ENCODE data around the gene LAMA5. TPM values are rescaled to one million over a fixed set of nuclear protein-coding genes. Genes with fewer than 3 reads are reported as not detected.

Gene LAMA5
- total and polyA plus RNA-seq, 2 of the 8 experiments (the other 6 are each of a cell fraction or from before 2014, with no cell fraction given): 34.4 to 225 TPM

DNA sequence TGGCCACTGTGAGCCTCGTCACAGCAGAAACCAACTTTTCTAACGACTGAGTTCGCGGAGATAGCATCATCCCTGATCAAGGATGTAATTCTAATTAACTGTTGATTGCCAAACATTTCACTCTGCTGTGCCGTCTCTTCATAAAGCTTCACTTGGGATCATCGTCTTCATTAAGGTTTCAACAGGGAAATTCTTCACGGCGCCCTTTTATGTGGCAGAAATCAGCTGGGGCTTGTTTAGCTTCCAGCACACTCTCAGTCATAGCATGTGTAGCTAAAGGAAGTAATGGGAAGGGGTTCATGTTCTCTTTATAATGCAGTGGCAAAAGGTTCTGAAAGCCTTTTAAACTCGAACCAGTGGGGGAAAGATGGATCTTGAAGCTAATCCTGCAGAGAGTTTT is 73.2 kb downstream of the LAMA5 start:
- Histone ChIP-seq H3K4ac (replicated peaks; ENCODE audit: insufficient read length, low read depth, low read length) (no peak overlapping the region), H3K9ac (replicated peaks in 1 of 4; ENCODE audit: extremely low read depth in 1 of 4, low read depth in 3 of 4, low read length in 3 of 4) (no peak overlapping the region), H2BK20ac (ENCODE audit: low read length) (no peak overlapping the region), H3K27ac (ENCODE audit: low read depth, low read length) (no peak overlapping the region), H3K9me3 (ENCODE audit: insufficient read depth in 2 of 2, low read depth in 1 of 2, low read length in 1 of 2) (no peaks in the 10 kb centered on the region), H4K20me1 (replicated peaks in 1 of 2; ENCODE audit: control insufficient read depth in 1 of 2, insufficient read depth in 2 of 2, low read length in 2 of 2) (peaks cover 2 to 9% of the 10 kb centered on the region in 2 experiments), H3K4me1 (replicated peaks in 1 of 4; ENCODE audit: control insufficient read depth in 3 of 4, insufficient read depth in 4 of 4, low read length in 3 of 4) (no peaks in the 10 kb centered on the region), H3K4me2 (ENCODE audit: insufficient read depth in 1 of 2, low read depth in 2 of 2, low read length in 2 of 2) (no peak overlapping the region), H2BK12ac (ENCODE audit: low read depth, low read length) (no peak overlapping the region), H3K18ac (ENCODE audit: extremely low read depth, low read length) (no peak overlapping the region), H3K14ac (ENCODE audit: insufficient read length) (no peak overlapping the region), H3K27me3 (replicated peaks in 1 of 4; ENCODE audit: control insufficient read depth in 3 of 4, extremely low read depth in 1 of 4, insufficient read depth in 3 of 4, low read length in 3 of 4) (no peaks in the 10 kb centered on the region), H2AFZ (ENCODE audit: low read length) (no peak overlapping the region), H2BK120ac (replicated peaks; ENCODE audit: low read depth, low read length) (no peak overlapping the region), H3K56ac (replicated peaks; ENCODE audit: insufficient read length, low read depth, low read length) (no peak overlapping the region), H4K5ac (ENCODE audit: insufficient read length, low read depth, low read length) (no peak overlapping the region), H2BK15ac (ENCODE audit: low read length) (no peak overlapping the region), H2AK5ac (ENCODE audit: low read depth, low read length) (no peak overlapping the region), H3K79me1 (ENCODE audit: low read depth, low read length) (peaks cover 2% of the 10 kb centered on the region; the same call in 1 of the 2 replicates), H4K8ac (ENCODE audit: extremely low read depth, insufficient read depth, low read length) (no peak overlapping the region), H3K79me2 (ENCODE audit: control insufficient read depth in 1 of 2, insufficient read depth in 2 of 2, low read length in 2 of 2) (no peaks in the 10 kb centered on the region), H3K36me3 (ENCODE audit: control insufficient read depth in 2 of 4, insufficient read depth in 4 of 4, low read length in 3 of 4) (peaks cover 4 to 41% (median 8%) of the 10 kb centered on the region in 4 experiments; a peak in 5 of 8 replicates), H3K23me2 (ENCODE audit: low read depth, low read length) (no peaks in the 10 kb centered on the region), H3K23ac (ENCODE audit: insufficient read length) (no peak overlapping the region), H4K91ac (replicated peaks; ENCODE audit: insufficient read length, low read length) (no peak overlapping the region), H3K4me3 (ENCODE audit: extremely low read depth in 1 of 4, insufficient read depth in 2 of 4, low read depth in 3 of 4, low read length in 4 of 4) (no peak overlapping the region), H2BK5ac (ENCODE audit: low read depth, low read length) (no peak overlapping the region)
- CTCF ChIA-PET (ENCODE audit: partially characterized antibody): no interaction called here
- WGBS, 2 experiments (ENCODE audit: extremely low coverage in 1 of 2, insufficient coverage in 1 of 2, insufficient read length in 1 of 2, insufficient replicate concordance in 2 of 2, low coverage in 1 of 2, low lambda C conversion rate in 2 of 2, missing lambda C conversion rate in 1 of 2): 91% methylated on average over 9 of the region's 9 CpGs; no CpG with 5 or more reads in 1 of the 2 experiments
- POLR2A ChIA-PET (ENCODE audit: partially characterized antibody): no interaction called here
- FAIRE-seq: no peak
- DNase-seq (ENCODE audit: low read depth in 1 of 2, low spot score in 2 of 2): no peak
- no peak for TF ChIP-seq CHD2 (IDR thresholded peaks at IDR 0.05; ENCODE audit: low read length)
- TF ChIP-seq EP300 (IDR thresholded peaks at IDR 0.05; ENCODE audit: borderline replicate concordance in 1 of 2, low read depth in 2 of 2, low read length in 2 of 2): no peak
- TF ChIP-seq CBX8 (IDR thresholded peaks at IDR 0.05; ENCODE audit: borderline replicate concordance, low read depth, low read length): no peak
- TF ChIP-seq TAF7 (optimal IDR thresholded peaks at IDR 0.05; ENCODE audit: borderline replicate concordance, low read depth, low read length): no peak
- TF ChIP-seq JUN (IDR thresholded peaks at IDR 0.05; ENCODE audit: low read depth, low read length): no peak

Data from H1 (cell line).